ENCODE measurements around the gene UBE2E3. TPM values are rescaled to one million over a fixed set of nuclear protein-coding genes. Genes with fewer than 3 reads are reported as not detected.

Gene UBE2E3
- total and polyA plus RNA-seq, 7 donors = 61.9 to 125 (median 87.1) TPM

GRCh38 chr2:180938451-180938850, 42.0 kb upstream of the UBE2E3 start:
- no peaks in the 10 kb centered on the region for H3K27me3 ChIP-seq (ENCODE audit: insufficient read depth in 3 of 3, low read length in 2 of 3)
- no peak overlapping the region for H3K27ac ChIP-seq
- H3K9me3 ChIP-seq = no peaks in the 10 kb centered on the region
- ATAC-seq = no peak
- H3K4me1 ChIP-seq = no peaks in the 10 kb centered on the region
- H3K36me3 ChIP-seq (ENCODE audit: insufficient read depth in 1 of 2, low read depth in 1 of 2) = no peaks in the 10 kb centered on the region
- no peak overlapping the region for H3K4me3 ChIP-seq
- DNase-seq = no peak
- intact Hi-C loops (cut with DNase I) = no loop called here
- no peak for TF ChIP-seq CTCF (IDR thresholded peaks at IDR 0.05)

GRCh38 chr2:180943275-180943674, 37.1 kb upstream of the UBE2E3 start:
- intact Hi-C loops (cut with DNase I) = no loop called here
- no peak for ATAC-seq
- no peak for TF ChIP-seq CTCF (IDR thresholded peaks at IDR 0.05)
- 71 to 76% (median 73%) methylated on average over 1 of the region's 1 CpG for WGBS, 3 donors
- Histone ChIP-seq H3K4me1 (no peaks in the 10 kb centered on the region), H3K9me3 (no peaks in the 10 kb centered on the region), H3K36me3 (ENCODE audit: insufficient read depth in 1 of 2, low read depth in 1 of 2) (no peaks in the 10 kb centered on the region), H3K27ac (no peak overlapping the region), H3K27me3 (ENCODE audit: insufficient read depth in 3 of 3, low read length in 2 of 3) (no peaks in the 10 kb centered on the region), H3K4me3 (no peak overlapping the region)
- DNase-seq = no peak

GRCh38 chr2:180944372-180944771, 36.0 kb upstream of the UBE2E3 start:
- H3K27me3 ChIP-seq (ENCODE audit: insufficient read depth in 3 of 3, low read length in 2 of 3) = no peaks in the 10 kb centered on the region
- no peak for ATAC-seq
- no peak for DNase-seq
- H3K36me3 ChIP-seq (ENCODE audit: insufficient read depth in 1 of 2, low read depth in 1 of 2) = no peaks in the 10 kb centered on the region
- H3K4me1 ChIP-seq = no peaks in the 10 kb centered on the region
- TF ChIP-seq CTCF (IDR thresholded peaks at IDR 0.05) = no peak
- no peak overlapping the region for H3K27ac ChIP-seq
- no peaks in the 10 kb centered on the region for H3K9me3 ChIP-seq
- intact Hi-C loops (cut with DNase I) = no loop called here
- no peak overlapping the region for H3K4me3 ChIP-seq
- 73 to 88% (median 80%) methylated on average over 3 of the region's 3 CpGs for WGBS, 3 donors

- DNase-seq (no peak), ATAC-seq (no peak)
- H3K27me3 ChIP-seq (ENCODE audit: insufficient read depth in 3 of 3, low read length in 2 of 3) = no peaks in the 10 kb centered on the region
- H3K27ac ChIP-seq = no peak overlapping the region
- H3K36me3 ChIP-seq (ENCODE audit: insufficient read depth in 1 of 2, low read depth in 1 of 2) = no peaks in the 10 kb centered on the region
- intact Hi-C loops (cut with DNase I) = no loop called here
- H3K9me3 ChIP-seq = no peaks in the 10 kb centered on the region
- WGBS, 3 donors = 63 to 73% (median 67%) methylated on average over 1 of the region's 1 CpG
- no peak overlapping the region for H3K4me3 ChIP-seq
- H3K4me1 ChIP-seq = no peaks in the 10 kb centered on the region
- no peak for TF ChIP-seq CTCF (IDR thresholded peaks at IDR 0.05)
These were observed 33.2 kb upstream of the UBE2E3 start for GRCh38 chr2:180947208-180947689.

- TF ChIP-seq CTCF (IDR thresholded peaks at IDR 0.05) = no peak
- no peaks in the 10 kb centered on the region for H3K9me3 ChIP-seq
- no peaks in the 10 kb centered on the region for H3K27me3 ChIP-seq (ENCODE audit: insufficient read depth in 3 of 3, low read length in 2 of 3)
- ATAC-seq = no peak
- H3K4me1 ChIP-seq = no peaks in the 10 kb centered on the region
- no peak for DNase-seq
- WGBS, 3 donors = 0 to 48% (median 0%) methylated on average over 1 of the region's 1 CpG
- intact Hi-C loops (cut with DNase I) = no loop called here
- H3K27ac ChIP-seq = no peak overlapping the region
- no peak overlapping the region for H3K4me3 ChIP-seq
- H3K36me3 ChIP-seq (ENCODE audit: insufficient read depth in 1 of 2, low read depth in 1 of 2) = no peaks in the 10 kb centered on the region
These were observed 30.5 kb upstream of the UBE2E3 start for GRCh38 chr2:180949896-180950295.
